ENCODE results near the gene PLB1.
"Not testable (repeated sequence)": the region's sequence is repeated elsewhere in the genome, so short reads cannot be mapped to it uniquely, and the experiment has no call there.

PLB1 gene

DNA sequence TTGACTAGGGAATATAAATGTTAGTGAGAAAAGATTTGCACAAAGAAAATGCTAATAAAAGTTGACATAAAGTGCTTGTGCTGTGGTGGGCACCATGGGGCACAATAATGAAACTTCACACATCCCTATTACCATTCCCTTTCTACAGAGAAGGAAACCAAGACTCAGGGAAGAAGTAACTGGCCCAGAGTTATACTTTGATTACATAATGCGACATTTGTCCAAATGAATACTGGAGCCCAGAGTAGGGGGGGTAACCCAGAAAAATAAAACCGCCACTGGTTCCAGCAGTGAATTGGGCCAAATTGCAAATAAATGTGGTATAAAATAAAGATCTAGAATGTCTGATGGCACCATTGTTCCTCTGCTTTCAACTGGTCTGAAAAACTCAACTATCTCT is 149.7 kb downstream of the PLB1 start:
- no peak for DNase-seq (ENCODE audit: low read depth)

DNA sequence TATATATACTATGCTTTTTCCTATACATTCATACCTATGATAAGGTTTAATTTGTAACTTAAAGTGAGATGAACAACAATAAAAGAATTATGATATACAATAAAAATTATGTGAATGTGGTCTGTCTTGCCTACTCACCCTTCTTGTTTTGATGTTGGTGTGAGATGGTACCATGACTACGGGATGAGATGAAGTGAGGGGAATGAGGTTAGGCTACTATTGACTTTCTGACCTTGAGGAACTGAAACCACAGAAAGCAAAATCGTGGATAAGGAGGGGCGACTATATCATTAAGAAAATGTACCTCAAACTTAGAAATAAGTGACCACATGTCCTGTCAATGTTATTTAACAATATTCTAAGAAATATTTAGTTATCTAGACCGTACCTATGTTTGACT is 151.8 kb downstream of the PLB1 start:
- no peak for DNase-seq (ENCODE audit: low read depth)

DNA sequence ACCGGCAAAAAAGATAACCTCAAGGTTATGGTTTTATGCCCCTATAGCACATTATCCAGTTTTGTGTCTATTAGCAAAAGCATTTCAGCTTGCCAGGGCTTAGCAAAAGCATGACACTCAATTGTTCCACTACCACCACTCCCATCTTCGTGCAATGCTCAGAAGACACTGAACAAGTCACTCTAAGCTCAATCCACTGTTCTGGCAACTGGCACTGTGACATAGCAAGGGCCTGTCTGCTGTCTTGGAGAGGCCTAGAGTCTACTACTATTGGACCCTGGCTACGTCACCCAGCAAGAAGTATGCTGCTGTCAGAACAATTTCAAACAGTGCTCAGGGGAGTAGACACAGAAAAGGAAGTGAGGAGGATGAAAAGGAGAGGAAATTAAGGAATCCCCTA is 152.3 kb downstream of the PLB1 start:
- DNase-seq (ENCODE audit: low read depth): no peak

DNA sequence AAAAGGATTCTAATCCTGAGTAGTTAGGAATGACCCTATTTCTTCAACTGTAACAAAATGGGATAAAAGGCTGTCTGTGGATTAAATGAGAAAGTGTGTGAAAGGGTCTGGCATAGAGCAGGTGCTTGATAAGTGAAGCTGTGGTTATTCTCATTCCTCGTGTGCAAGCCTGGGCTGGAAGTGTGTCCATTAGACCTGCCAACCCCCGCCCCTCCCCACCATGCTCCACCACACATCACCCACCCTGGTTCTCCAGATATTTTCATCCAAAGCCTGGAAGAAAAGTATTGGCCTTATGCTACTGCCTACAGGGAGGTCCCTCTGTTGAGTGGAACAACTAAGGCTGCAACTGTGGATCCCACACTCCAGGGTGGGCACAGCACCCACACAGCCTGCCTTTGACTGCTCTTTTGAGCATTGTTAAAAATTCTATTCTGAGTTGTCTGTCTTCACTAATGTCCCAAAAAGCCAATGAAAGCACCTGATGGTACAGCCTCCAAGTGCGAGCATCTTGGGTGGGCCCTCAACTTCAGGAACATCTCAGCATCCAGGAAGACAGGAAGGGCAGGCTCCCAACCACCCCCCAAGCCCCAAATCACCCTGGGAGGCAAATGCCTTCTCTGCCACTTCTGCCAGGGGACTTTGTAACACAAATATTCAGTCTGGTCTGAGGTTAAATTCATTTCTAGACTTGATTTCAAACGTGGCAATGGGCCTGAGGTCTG is 153.0 kb downstream of the PLB1 start:
- DNase-seq (ENCODE audit: low read depth): no peak

DNA sequence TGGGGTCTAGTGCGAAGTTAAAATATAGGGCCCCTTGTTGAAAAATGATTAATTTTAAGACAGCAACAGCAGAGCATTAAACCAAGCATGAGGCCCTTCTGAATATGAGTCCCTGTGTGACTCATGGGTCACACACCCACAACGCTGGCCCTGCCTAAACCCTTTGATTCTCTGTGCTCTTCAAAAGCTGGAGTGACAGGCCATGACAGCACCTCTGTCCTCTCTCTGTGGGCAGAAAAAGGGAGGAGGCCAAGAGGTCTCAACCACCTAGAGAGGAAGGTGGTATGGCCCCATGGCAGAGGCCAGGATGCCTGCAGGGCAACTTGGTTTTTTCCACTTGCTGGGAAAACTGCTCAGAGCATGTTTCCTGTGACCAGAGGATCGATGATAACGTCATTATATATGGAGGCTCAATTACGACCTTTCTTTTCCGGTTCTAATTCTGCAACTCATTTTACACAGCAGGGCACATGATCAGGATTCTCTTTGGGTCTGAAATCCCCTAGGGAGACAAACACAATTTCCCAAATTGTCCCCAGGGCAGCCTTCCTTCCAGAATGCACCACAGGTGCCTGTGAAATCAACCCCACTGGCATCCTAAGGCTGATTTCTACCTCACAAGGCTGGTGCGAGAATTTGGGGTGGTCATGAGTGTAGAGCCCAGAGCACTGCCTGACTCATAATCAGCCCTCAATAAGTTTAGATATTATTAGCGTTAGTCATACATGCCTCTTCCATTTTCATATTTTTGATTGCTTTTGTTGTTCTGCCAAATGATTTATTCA is 153.8 kb downstream of the PLB1 start:
- DNase-seq (ENCODE audit: low read depth): no peak

DNA sequence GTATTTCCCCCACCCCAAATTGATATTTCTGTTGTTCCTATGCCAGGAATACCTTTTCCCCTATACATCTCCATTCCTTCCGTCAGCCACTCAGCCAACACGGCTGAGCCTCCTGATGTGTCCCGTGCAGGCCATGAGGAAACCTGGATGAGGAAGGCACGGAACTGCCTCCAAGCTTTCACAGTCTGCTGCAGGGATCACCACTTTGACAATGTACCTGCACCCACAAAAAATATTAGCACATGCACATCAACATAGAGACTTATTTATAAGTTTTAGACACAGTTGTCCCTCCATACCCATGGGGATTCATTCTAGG is 154.4 kb downstream of the PLB1 start:
- no peak for DNase-seq (ENCODE audit: low read depth)

DNA sequence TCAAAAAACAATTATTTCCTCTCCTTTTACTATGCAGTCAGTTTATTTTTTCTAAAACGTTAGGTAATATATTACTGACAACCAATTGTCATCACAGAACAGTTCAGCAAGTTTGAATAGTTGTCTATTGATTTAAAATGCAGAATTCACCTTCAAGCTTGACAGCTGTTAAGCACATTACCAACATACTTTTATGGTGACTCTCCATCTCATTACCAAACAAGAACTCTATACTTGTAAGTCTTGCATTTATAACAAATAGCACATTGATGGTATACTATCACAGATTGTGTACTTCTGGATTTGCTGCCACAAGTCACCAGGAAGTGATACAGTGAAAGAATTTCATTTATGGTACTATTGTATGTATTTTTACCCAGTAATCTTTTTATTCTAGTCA is 156.4 kb downstream of the PLB1 start:
- no peak for DNase-seq (ENCODE audit: low read depth)

DNA sequence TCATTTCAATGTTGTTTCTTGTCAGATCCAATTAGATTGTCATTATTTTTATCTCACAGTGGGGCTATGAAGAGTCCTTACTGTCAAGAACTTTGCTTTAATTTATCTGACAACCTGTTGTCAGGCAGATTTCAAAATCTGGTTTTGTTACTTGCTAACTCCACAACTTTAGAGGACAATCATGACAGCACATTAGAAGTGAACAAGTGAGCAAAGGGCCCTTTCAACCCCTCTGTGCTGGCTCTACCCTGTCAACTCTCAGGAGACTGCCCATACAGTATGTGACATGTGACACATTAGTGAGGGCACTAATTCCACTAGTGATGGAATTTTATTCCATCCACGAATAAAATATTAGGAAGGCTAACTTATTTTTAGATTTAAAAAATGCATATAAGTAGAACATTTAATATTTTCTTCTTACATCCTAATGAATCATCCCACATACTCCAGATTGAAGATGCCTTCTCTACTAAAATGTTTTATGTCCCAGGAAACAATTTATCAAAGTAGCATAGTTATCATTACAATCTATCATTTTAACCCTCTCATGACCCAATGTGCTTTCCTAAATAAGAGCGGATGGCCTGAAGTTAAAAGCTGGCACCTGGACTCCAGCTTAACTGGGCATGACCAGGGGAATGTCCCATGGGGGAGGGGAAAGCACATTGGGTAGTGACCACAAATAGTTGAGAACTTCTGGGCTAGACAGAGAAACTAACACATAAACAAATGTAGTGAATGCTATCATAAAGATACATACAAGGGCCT is 158.2 kb downstream of the PLB1 start:
- no peak for DNase-seq (ENCODE audit: low read depth)

DNA sequence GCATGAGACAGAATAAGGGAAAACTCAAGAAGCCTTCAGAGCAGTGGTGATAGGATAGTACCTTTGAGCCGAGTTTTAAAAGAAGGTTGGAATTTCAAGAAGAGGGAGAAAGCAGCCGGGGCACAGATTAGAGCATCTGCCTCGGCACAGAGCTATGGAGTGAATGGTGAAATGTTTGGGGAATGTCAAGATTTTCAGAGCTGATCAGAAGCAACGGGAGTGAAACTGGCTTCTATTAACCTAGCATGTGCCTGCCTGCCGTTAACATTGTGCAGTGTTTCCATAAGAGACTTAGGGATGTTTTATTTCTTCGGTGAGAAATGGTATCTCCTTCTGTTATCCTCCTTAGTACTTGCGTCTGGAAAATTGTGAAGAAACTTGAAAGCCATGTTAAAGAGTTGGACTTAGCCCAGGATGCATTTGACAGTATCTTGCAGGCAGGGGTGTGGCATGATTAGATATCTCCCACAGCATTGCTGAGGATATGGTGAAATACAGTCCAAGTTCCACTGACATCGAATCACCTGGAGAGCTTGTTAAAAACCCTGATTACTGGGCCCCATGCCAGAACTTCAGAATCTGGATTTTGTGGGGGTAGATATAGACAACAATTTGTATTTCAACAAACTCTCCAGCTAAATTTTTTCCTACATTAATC is 158.9 kb downstream of the PLB1 start:
- no peak for DNase-seq (ENCODE audit: low read depth)

DNA sequence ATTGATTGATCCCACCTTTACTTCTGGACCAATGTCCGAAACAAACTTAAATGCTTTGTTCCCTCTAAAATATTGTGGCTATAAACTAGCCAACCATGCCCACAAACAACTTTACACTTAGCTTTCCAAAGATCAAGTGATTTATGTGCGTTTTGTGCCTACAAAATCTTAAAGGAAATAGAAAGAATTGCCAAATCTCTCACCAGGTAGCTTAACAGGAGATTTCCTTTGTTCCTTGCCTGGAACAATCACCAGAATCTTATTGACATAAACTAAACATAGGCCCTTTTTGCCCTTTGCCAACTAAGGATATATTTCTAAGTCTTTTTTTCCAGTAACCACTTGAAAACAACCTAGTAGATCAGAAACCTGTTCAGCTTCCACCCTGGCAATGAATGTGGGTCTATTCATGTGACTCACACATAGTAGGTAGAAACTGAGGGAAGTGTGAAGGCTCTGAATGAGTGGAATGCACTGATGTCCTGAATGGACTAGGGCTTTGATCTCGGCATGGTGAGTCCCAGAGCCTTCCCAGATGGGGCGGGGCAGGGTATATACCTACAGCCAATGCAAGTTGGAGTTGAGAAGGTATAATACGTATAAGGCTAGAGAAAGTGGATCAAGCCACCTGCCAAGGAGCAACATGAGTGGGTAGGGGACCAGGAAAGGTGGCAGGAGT is 161.2 kb downstream of the PLB1 start:
- DNase-seq (ENCODE audit: low read depth): no peak

DNA sequence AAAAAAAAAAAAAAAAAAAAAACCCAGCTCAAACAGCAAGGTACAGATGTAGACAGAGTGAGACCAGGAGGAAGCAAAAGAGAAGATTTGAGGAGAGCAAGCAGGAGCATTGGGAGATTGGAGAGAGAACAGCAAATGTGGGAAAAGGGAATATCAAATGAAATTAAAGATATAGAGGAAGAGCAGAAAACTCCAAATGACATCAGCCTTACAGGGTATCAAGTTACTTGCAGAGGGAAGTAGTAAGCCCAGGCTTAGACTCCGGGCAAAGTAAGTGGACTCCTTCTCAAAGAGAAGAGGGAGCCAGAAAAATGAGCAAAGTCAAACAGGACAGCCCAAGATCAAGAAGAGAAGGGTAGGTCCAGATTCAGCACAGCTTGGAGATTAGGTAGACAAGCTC is 162.5 kb downstream of the PLB1 start:
- no peak for DNase-seq (ENCODE audit: low read depth)

DNA sequence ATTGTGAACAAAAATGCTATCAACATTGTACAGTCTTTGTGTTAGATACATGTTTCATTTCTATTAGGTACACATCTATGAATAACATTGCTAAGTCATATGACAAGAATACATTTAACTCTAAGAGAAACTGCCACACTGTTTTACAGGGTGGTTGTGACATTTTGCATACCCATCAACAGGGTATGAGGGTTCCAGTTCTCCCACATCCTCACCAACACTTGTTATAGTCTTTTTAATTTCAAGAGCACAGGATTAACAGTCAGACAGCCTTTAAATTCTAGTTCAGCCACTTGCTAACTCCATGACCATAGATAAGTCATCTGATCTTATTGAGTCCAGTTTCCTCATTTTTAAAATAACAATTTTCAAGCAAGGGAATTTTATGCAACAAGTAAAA is 163.3 kb downstream of the PLB1 start:
- no peak for DNase-seq (ENCODE audit: low read depth)

DNA sequence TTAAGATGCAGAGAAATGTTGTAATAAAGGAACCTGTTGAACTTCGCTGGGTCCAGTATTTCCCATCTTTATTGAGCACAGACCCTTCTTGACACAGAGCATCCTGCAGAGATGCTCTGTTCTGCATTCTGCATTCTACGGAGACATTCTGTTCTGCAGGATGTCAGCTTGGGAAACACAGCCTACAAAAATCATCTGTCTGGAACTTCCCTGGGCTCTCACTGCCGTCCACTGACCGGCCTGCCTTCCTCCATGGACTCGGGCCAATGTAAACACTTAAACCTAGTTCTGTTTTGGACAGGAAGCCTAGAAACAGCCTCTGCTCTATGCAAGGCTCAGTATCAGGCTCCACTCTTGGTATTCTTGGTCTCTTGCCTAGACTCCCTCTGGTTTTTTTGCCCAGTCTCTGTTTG is 165.7 kb downstream of the PLB1 start:
- DNase-seq (ENCODE audit: low read depth): no peak

DNA sequence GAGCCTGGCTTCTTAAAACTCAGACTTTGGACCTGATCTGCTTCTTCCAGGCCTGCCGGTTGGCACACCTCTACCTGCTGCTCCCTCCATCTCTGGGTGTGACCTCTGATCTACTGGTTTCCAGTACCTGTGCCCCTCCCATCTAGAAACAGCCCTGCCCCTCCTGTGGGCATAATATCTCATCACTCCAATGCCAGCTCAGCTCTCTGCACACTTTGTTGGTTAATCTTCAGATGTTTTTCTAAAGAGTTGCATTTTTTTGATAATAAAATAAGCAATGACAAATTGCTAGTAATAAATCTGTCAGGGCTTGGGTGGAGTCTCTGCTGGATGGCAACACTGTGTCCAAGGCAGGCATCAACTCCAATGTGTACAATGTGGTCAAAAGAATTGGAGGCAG is 166.2 kb downstream of the PLB1 start:
- no peak for DNase-seq (ENCODE audit: low read depth)

DNA sequence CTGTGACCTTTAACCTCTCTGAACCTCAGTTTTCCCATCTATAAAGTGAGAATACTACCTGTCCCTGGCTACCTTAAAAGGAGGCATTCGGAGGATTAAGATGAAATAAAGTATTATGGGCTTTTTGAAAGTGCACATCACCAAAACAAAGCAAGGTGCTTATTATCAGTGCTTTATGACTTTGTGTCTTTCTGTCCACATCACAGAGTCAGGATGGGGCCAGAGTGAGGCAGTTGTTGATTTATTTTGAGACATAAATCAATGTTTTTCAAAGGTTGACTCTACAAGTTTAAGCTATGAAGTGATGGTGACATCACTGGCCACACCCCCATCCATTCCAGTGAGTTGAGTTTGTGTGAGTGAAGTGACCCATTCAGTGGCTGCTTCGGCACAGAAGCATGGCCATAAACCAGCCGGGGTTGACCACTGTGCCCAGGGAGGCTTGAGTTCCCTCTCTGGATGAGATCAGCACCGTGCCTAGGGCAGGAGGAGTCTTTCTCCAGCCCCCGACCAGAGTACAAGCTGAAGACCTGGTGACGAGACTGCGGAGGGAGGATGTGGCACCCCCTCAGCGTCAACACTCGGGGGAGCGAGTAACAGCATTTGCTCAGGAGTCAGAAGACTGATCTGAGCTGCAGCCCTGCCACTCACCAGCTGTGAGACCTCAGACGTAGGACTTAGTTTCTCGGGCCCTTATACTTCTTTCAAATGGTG is 166.8 kb downstream of the PLB1 start:
- DNase-seq (ENCODE audit: low read depth): no peak

DNA sequence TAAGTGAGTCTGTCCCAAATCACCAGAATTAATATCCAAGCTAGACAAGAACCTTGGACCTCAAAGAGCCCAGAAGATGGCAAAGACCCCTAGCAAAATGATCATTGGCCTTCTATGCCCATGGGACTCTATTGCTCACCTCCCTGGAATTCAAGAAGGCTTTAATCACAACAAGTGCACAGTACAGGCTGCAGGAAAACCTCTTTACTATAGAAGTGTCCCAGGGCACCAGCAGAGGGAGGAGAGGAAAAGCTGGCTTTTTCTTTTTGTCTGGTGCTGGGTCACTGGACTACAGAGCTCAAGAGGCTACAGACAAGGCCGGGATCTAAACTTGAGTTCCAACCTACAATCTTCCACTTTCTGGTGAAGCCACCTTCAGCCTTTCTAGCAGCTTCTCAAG is 167.5 kb downstream of the PLB1 start:
- DNase-seq (ENCODE audit: low read depth): no peak

DNA sequence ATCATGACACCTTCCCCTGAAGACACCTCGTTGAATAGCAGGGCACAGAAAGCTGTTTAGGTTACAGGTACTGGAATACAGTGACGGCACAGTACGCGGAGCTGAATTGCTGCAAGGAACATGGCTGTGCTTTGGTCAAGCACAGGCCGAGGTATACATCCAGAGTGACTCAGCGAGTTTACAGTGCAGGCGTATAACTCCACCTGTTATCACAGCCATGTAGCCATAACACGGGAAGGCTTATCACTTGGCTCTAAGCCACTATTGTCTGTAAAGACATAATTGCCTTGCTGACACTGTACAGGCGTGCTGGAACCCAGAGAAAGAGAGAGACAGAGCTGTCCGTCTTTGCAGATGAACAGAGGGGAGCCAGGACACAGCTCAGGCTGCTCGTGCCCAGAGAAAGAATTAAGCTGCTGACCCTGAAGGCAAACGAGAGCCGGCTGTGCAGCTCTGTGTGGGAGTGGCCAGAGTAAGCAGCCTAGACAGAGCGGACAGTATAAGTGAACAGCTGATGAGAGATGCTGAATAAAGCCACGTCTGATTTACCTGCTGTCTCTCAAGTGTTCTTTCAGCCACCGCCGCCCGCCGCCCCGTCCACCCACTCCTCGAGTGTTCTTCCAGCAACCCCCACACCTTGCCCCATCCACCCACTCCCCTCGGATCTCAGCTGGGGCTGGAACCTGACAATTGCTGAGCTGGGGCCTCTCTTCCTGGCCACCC is 168.4 kb downstream of the PLB1 start:
- no peak for DNase-seq (ENCODE audit: low read depth)

DNA sequence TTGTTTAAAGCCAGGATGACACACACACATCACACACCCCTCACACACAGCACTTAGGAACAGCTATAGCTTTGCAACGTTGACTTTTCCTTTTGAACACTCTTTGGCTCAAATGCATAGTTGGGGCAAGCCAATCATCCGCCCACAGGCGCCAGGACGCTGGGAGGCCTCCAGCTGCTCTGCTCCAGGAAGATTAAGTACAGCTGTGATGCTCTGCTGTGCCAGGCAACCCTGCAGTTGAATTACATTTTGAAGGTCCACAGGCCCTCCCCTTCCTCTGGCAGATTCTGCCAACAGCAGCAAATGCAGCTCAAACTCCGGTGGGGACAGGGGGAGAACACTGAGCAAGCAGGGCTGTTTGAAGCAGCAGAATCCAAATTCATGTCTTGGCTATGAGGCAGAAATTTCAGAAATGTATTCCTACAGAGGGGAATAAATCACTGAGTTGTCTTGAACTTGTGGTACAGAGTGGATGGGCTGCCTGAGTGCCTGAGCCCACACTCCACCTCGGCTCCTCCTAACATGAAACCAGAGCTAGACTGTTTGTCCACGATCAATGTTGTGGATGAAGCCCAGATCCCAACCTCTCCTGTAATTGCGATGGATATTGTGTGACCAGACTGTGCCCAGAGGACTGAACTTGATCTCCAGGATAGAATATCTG is 169.3 kb downstream of the PLB1 start:
- DNase-seq (ENCODE audit: low read depth): no peak

DNA sequence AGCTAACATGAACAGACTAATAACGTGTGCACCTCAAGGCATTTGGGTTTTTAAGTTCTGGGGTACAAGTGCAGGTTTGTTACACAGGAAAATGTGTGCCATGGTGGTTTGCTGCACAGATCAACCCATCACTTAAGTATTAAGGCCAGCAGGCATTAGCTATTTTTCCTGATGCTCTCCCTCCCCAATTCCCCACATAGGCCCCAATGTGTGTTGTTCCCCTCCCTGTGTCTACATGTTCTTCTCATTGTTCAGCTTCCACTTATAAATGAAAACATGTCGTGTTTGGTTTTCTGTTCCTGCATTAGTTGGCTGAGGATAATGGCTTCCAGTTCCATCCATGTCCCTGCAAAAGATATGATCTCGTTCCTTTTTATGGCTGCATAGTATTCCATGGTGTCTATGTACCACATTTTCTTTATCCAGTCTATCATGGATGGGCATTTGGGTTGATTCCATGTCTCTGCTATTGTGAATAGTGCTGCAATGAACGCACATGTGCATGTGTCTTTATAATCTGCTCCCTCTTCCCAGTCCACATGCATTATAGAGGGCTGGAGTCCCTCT is 170.0 kb downstream of the PLB1 start:
- DNase-seq (ENCODE audit: low read depth): not testable (repeated sequence)
